ENCODE data around the gene BACH2. TPM values are rescaled to one million over a fixed set of nuclear protein-coding genes. Genes with fewer than 3 reads are reported as not detected.

BACH2 gene
- polyA plus RNA-seq, 1 of the 3 experiments (the other 2 are of a cell fraction): 0.46 TPM

- Histone ChIP-seq H3K79me2 (ENCODE audit: insufficient read depth) (no peaks in the 10 kb centered on the region), H3K9me3 (no peaks in the 10 kb centered on the region), H3K27me3 (ENCODE audit: insufficient read depth) (no peaks in the 10 kb centered on the region), H3K36me3 (replicated peaks in 1 of 2; ENCODE audit: control insufficient read depth in 1 of 2, insufficient read depth in 2 of 2, low read length in 1 of 2) (no peaks in the 10 kb centered on the region), H3K4me3 (ENCODE audit: low read depth in 2 of 2, low read length in 1 of 2) (no peak overlapping the region), H2AFZ (ENCODE audit: low read depth) (no peak overlapping the region), H3K9me2 (no peaks in the 10 kb centered on the region), H3K4me2 (peak overlapping the region; percentile 74; the same call in 1 of the 2 replicates), H4K20me1 (ENCODE audit: insufficient read depth) (no peaks in the 10 kb centered on the region), H3F3A (replicated peaks; ENCODE audit: insufficient read depth) (peaks cover 28% of the 10 kb centered on the region), H3K9ac (peak overlapping the region; percentile 60; the same call in 1 of the 2 replicates), H3K4me1 (ENCODE audit: control insufficient read depth in 1 of 2, insufficient read depth in 2 of 2, low read depth in 1 of 2, low read length in 1 of 2) (peaks cover 28 to 39% of the 10 kb centered on the region in 2 experiments), H3K27ac (ENCODE audit: low read depth in 2 of 2, low read length in 1 of 2) (peak overlapping the region; percentile 91 to 99)
- POLR2A ChIA-PET: interaction anchor here (1.8 to 2.6 kb wide), 3 partner anchors 10 to 309 kb away, joined by 5 to 30 read pairs (median 11); partner anchors contain the start of gene BACH2
- CTCF ChIA-PET: interaction anchor here (1.0 to 2.7 kb wide), 7 partner anchors 14 to 406 kb away, joined by 3 to 8 read pairs (median 5); no protein-coding TSS in a partner anchor
- TF ChIP-seq YY1 (IDR thresholded peaks at IDR 0.05; ENCODE audit: low read depth) (no peak), MXI1 (IDR thresholded peaks at IDR 0.05; ENCODE audit: low read depth, low read length) (no peak), RCOR1 (IDR thresholded peaks at IDR 0.05; ENCODE audit: low read length) (no peak), SIN3A (IDR thresholded peaks at IDR 0.05; ENCODE audit: borderline replicate concordance, low read depth, low read length) (no peak), TEAD4 (IDR thresholded peaks at IDR 0.05; ENCODE audit: borderline replicate concordance, insufficient read depth) (no peak), GABPA (IDR thresholded peaks at IDR 0.05; ENCODE audit: low read depth) (no peak)
- DNase-seq: no peak
- WGBS (ENCODE audit: low lambda C conversion rate): 89% methylated on average over 3 of the region's 3 CpGs
Observed at GRCh38 chr6:89987140-89987539, 309.5 kb downstream of the BACH2 start.

GRCh38 chr6:89986650-89987074, 310.0 kb downstream of the BACH2 start:
- DNase-seq: no peak
- H3K27ac ChIP-seq (ENCODE audit: low read depth in 2 of 2, low read length in 1 of 2): peak overlapping the region; percentile 91 to 99

More at GRCh38 chr6:89986650-89987074, 310.0 kb downstream of the BACH2 start:
- H3K9me2 ChIP-seq: no peaks in the 10 kb centered on the region
- H3K9me3 ChIP-seq: no peaks in the 10 kb centered on the region
- no peaks in the 10 kb centered on the region for H3K27me3 ChIP-seq (ENCODE audit: insufficient read depth)
- no peak overlapping the region for H3K4me3 ChIP-seq (ENCODE audit: low read depth in 2 of 2, low read length in 1 of 2)
- 80% methylated on average over 3 of the region's 3 CpGs for WGBS (ENCODE audit: low lambda C conversion rate)
- H3K79me2 ChIP-seq (ENCODE audit: insufficient read depth): no peaks in the 10 kb centered on the region
- peaks cover 28% of the 10 kb centered on the region for H3F3A ChIP-seq (replicated peaks; ENCODE audit: insufficient read depth)
- no peaks in the 10 kb centered on the region for H4K20me1 ChIP-seq (ENCODE audit: insufficient read depth)
- POLR2A ChIA-PET: interaction anchor here (1.7 to 2.6 kb wide), 6 partner anchors 9 to 309 kb away, joined by 3 to 30 read pairs (median 11); partner anchors contain the start of gene BACH2
- TF ChIP-seq PBX3 (IDR thresholded peaks at IDR 0.05) (peak; percentile 28; the same call in 1 of the 2 replicates), TCF12 (IDR thresholded peaks at IDR 0.05) (0 out of 2 replicates have a peak, but pooled peaks have one; percentile 14), NFIC (IDR thresholded peaks at IDR 0.05; ENCODE audit: borderline replicate concordance) (0 out of 2 replicates have a peak, but pooled peaks have one; percentile 7), MAX (IDR thresholded peaks at IDR 0.05; ENCODE audit: low read depth) (no peak)
- H3K4me1 ChIP-seq (ENCODE audit: control insufficient read depth in 1 of 2, insufficient read depth in 2 of 2, low read depth in 1 of 2, low read length in 1 of 2): peaks cover 28 to 40% of the 10 kb centered on the region in 2 experiments
- H3K9ac ChIP-seq: peak overlapping the region; percentile 60; the same call in 1 of the 2 replicates
- peak overlapping the region; percentile 79; the same call in 1 of the 2 replicates for H2AFZ ChIP-seq (ENCODE audit: low read depth)
- H3K36me3 ChIP-seq (replicated peaks in 1 of 2; ENCODE audit: control insufficient read depth in 1 of 2, insufficient read depth in 2 of 2, low read length in 1 of 2): no peaks in the 10 kb centered on the region
- peak overlapping the region; percentile 74; the same call in 1 of the 2 replicates for H3K4me2 ChIP-seq
- CTCF ChIA-PET: interaction anchor here (1.0 to 2.7 kb wide), 9 partner anchors 12 to 406 kb away, joined by 3 to 8 read pairs (median 5); partner anchors contain the start of gene BACH2

Data from SK-N-SH (cell line).